Memory B cell (primary cell): ENCODE results near the gene FBXL20.

Experiments
- ATAC-seq: fragments of 150-1000 bp; cut with Tn5 transposase; 2 replicates; pipeline ENCODE4 v1.10.0; 2021; ENCODE audit warnings: low read depth, mild to moderate bottlenecking, moderate library complexity
- DNase-seq, 2 donors: peaks; one replicate each; pipeline ENCODE4 v3.0.0; 2022; ENCODE audit warnings: low spot score in 2 of 2
- H3K27ac Mint-ChIP-seq: one replicate; pipeline ENCODE4 v1.8.0; 2022; ENCODE audit warnings: mild to moderate bottlenecking, moderate library complexity, mixed read lengths
- H3K27me3 Mint-ChIP-seq: one replicate; pipeline ENCODE4 v1.8.0; 2022; ENCODE audit warnings: mixed read lengths
- H3K36me3 Mint-ChIP-seq: one replicate; pipeline ENCODE4 v1.8.0; 2022; ENCODE audit warnings: mild to moderate bottlenecking, mixed read lengths
- H3K4me1 Mint-ChIP-seq: one replicate; pipeline ENCODE4 v1.8.0; 2022; ENCODE audit warnings: mixed read lengths
- H3K4me3 Mint-ChIP-seq: one replicate; pipeline ENCODE4 v1.8.0; 2022; ENCODE audit warnings: mild to moderate bottlenecking, moderate library complexity, mixed read lengths
- H3K9me3 Mint-ChIP-seq: one replicate; pipeline ENCODE4 v1.8.0; 2022; ENCODE audit warnings: mixed read lengths

Gene FBXL20

DNA sequence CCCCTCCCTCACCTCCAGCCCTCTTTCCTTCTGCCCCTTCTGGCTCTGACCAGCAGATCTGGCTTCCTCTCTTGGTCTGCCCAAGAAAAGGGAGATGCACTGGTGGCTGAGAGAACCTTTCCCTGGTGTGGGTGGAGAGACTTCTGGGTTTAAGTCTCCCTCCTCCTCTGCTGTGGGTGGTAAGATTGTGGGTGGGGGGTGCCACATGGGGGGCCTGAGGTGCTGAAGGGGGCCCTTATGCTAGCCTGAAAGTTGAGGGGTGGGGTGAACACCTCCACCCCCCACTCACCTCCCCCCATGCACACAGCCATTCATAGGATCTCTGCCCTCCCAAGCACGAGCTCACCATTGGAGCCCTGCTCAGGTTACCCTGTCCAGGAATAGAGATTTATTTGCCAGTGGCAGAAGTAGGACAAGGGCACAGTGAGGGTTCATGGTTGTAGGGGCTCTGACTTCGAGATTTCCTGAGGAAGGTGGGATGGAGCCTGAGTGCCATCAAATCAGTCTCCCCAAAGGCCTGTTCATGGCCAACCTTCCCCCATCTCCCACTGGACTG, 174.0 kb downstream of the FBXL20 start:
- Mint-ChIP-seq H3K36me3 (no peaks in the 10 kb centered on the region), H3K27ac (no peak overlapping the region), H3K27me3 (peaks cover 40% of the 10 kb centered on the region), H3K9me3 (no peaks in the 10 kb centered on the region), H3K4me1 (peaks cover 23% of the 10 kb centered on the region), H3K4me3 (no peak overlapping the region)
- ATAC-seq (no peak), DNase-seq (no peak)

DNA sequence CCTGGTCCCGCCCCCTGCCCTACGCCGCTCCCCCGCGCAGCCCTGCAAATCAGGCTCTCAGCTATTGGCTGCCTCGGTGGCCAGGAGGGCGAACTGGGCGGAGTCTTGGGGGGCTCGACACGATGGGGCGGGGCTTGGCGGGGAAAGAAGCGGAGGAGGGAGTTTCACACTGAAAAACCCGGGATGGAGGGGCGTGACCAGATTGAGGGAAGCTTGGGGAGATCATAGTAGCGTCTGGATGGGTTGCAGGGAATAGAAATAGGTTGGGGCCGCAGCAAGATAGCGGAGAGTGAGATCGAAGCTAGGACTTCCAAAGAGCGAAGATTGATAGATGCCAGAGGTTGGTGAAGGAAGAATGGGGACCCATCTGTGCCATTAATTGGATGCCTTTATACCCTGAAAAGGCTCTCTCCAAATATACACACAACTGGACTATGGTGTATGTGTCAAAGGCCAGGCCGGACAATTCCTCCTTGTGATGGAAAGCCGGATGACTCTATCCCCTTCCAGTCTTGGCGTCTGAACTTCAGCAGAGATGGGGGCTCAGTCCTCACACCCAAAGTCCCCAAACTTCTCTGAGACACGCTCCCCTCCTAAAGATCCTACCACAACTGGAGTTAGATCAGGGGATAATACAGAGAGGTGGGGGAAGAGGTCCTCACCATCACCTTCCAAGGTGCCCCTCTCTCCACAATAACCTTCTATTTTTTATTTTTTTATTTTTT, 175.3 kb downstream of the FBXL20 start:
- Mint-ChIP-seq H3K4me3 (peak overlapping the region; percentile 74), H3K36me3 (no peaks in the 10 kb centered on the region), H3K9me3 (no peaks in the 10 kb centered on the region), H3K4me1 (peaks cover 14% of the 10 kb centered on the region), H3K27ac (no peak overlapping the region), H3K27me3 (peaks cover 30% of the 10 kb centered on the region)
- DNase-seq: no peak
- peak; percentile 23 for ATAC-seq

DNA sequence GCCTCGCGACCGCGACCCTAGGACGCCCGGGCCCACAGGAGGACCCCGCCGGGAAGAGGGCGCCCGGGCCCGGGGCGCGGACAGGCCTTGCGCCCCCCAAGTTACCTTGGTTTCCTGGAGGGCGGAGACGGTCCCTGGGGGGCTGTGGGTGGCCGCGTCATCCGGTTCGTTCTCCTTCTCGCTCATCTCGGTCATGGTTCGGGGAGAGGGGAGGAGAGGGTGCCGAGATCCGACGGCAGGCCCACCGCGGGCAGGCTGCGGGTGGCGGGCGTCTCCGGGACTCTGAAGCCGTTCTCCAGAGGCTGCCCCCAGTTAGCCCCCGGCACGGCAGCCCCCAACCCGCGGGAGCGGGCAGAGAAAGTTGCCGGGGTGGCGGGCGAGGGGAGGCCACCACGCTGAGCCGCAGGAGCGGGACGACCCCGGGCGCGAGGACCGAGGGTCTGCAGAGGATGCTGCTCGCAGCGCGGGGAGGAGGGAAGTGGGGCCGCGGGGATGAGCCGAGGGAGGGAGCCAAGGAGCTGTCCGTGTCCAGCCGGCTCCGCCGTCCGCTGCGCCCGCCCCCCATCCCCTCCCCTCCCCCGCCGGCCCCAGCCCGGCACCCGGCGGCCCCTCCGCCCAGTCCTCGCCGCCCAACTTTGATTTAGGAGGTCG, 176.0 kb downstream of the FBXL20 start, which contains the start of gene STAC2:
STAC2 (minus strand) TSS at position 638 of the 651 bp plus-strand sequence; CDS start at position 195, 443 bp downstream.
- Mint-ChIP-seq H3K4me1 (peaks cover 14% of the 10 kb centered on the region), H3K36me3 (no peaks in the 10 kb centered on the region), H3K27me3 (peaks cover 27% of the 10 kb centered on the region), H3K27ac (no peak within 1 kb of the TSS), H3K9me3 (no peaks in the 10 kb centered on the region), H3K4me3 (peak within 1 kb of the TSS; percentile 85)
- ATAC-seq: peak; percentile 80
- DNase-seq: peak in 1 of 2 donors; percentile 47

DNA sequence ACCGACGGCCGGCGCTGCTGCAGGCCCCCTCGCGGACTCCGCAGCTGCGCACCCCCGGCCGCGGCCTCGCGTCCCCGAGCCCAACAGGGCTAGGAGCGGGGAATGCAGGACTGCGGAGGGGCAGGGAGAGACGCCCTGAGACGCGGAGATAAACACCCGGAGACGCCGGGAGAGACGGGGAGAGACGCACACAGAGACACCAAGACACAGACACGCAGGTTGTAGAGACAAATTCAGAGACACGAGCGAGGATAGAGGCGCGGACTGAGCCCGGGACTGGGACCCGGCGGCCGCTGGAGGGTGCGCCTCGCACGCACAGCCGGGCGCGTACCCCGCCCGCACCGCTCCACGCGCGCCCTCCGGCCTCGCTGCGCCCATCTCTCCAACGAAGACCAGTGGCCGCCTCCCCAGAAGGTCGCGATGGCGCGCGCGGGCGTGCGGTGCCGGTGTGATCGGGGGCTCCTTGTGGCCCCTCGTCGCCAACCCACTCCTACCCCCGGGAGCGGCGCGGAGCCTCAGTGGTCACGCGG, 176.6 kb downstream of the FBXL20 start:
- H3K27ac Mint-ChIP-seq: no peak overlapping the region
- peaks cover 27% of the 10 kb centered on the region for H3K27me3 Mint-ChIP-seq
- H3K4me3 Mint-ChIP-seq: peak overlapping the region; percentile 85

DNA sequence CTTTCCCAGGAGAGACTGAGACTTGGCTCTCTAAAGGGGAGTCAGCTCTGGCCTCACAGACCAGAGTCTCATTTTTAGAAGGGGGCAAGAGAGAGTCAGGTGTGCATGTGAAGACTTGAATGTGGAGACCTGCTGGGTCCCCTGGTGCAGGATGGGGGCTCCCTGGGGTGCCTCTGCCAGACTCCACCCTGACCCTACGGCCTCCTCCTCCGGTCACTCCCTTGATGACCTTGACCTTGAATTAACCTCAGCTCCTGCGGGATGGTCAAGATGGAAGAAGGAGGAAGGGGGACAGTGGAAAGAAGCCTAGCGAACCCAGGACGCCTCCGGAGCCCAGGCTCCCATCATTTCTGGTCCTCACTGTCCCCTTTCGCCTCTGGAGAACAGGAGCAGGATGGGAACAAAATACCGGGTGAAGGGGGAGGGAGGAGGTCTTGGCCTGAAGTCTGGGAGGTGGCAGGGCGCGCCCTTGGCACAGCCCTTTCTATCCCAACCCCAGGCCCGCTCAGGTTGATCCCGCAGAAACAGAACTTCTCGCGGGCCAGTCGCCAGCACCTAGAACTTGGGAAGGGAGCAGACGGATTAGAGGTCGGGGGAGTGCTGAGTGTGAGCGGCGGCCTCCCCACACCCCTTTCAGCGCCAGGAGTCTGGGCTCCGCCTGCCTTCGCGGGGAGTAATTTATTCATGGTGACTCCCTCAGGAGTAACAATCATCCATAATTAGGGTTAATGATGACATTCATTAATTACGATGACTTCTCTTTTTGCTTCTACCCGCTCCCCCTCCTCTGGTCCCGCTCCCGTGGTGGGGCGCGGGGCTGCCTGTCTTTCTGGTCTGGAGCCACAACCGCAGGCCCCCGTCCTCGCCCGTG, 177.3 kb downstream of the FBXL20 start:
- H3K4me1 Mint-ChIP-seq: peaks cover 14% of the 10 kb centered on the region
- H3K27me3 Mint-ChIP-seq: peaks cover 25% of the 10 kb centered on the region
- H3K9me3 Mint-ChIP-seq: no peaks in the 10 kb centered on the region
- H3K36me3 Mint-ChIP-seq: no peaks in the 10 kb centered on the region
- H3K27ac Mint-ChIP-seq: peak overlapping the region; percentile 57
- DNase-seq (no peak), ATAC-seq (no peak)
- peak overlapping the region; percentile 85 for H3K4me3 Mint-ChIP-seq

More for the DNA sequence above, 176.6 kb downstream of the FBXL20 start:
- Mint-ChIP-seq H3K9me3 (no peaks in the 10 kb centered on the region), H3K36me3 (no peaks in the 10 kb centered on the region), H3K4me1 (peaks cover 14% of the 10 kb centered on the region)
- DNase-seq (no peak), ATAC-seq (peak; percentile 63)

DNA sequence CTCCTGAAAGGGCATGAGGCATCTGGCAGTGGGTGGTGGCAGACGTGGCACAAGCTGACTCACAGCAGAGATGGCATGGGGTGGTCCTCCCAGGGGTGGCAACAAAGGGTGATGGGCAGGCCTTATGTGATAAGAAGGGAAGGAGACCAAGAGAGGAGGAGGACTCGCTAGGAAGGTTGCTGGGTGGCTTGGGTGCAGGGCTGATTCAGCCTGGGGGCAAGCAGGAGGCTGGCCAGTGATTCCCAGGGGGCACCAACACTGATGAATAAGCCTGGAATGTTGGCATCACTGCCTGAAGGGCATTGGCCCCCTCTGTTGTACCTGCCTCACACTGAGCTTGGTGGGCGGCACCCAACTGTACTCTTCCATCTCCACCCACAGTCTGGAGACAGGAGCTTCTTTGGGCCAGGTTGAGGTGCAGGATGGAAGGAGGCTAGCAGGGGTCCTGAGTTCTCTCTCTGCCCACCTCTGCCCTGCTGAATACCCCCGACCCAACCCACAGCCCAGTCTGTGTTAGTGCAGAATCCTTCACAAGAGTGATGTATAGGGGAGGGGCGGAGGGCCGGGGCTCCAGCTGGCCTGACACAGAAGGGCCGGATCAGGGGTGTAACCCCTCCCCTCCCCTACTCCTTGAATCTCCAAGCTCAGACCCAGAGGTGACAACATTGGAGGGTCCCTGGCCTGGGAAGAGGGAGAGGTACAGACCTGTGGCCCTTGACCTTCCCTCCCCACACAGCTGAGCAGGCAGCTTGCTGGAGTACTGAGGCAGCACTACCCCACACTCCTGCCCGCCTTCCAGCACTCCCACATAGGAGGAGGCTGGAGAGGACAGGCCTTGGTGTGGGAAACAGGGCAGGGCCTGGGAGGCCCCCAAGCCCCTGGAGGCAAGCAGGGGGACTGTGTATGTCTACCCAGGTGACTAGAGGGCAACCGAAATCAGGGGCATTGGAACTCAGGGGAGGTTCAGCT, 178.3 kb downstream of the FBXL20 start:
- H3K9me3 Mint-ChIP-seq: no peaks in the 10 kb centered on the region
- no peak for DNase-seq
- H3K4me1 Mint-ChIP-seq: peaks cover 14% of the 10 kb centered on the region
- H3K4me3 Mint-ChIP-seq: no peak overlapping the region
- H3K27me3 Mint-ChIP-seq: peaks cover 24% of the 10 kb centered on the region
- ATAC-seq: no peak
- no peaks in the 10 kb centered on the region for H3K36me3 Mint-ChIP-seq
- H3K27ac Mint-ChIP-seq: no peak overlapping the region

DNA sequence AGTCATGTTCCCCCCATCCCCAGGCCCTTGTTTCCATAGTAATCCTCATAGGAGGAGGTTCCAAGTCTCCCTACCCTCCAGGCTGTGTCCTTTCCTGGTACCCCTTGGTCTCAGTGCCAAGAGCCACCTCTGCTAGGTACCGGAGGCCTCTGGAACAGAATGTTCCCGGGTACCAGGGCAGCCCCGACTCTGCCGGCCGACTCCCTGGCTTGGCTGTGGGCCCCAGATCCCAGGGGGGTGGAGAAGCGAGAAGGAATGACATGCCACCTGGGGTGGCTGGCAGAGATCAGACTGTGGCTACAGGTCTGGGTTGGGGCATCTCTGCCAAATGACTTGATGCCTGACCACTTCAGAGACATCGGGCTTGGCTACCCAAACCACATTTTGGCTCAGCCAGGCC, 179.3 kb downstream of the FBXL20 start:
- DNase-seq: no peak
- no peak overlapping the region for H3K4me3 Mint-ChIP-seq
- no peaks in the 10 kb centered on the region for H3K36me3 Mint-ChIP-seq
- H3K27me3 Mint-ChIP-seq: peaks cover 17% of the 10 kb centered on the region
- no peak for ATAC-seq
- no peak overlapping the region for H3K27ac Mint-ChIP-seq
- peaks cover 14% of the 10 kb centered on the region for H3K4me1 Mint-ChIP-seq
- no peaks in the 10 kb centered on the region for H3K9me3 Mint-ChIP-seq

DNA sequence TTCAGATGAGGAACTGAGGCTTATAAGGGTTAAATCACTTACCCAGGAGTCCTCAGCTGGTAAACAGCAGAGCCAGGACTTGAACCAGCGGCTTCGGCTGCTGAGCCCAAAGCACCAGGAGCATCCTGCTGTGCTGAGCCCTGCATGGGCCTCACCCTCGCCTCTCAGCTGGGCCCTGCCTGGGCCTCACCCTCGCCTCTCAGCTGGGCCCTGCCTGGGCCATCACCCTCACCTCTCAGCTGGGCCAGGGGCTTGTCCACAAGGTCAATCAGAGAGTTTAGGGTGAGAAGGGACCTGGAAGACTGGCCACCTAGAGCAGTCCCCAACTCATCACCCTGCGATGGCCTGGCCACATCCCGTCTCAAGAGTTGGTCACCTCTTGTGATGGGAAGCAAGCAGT, 179.9 kb downstream of the FBXL20 start:
- no peaks in the 10 kb centered on the region for H3K36me3 Mint-ChIP-seq
- DNase-seq (no peak), ATAC-seq (no peak)
- H3K27ac Mint-ChIP-seq: no peak overlapping the region
- no peak overlapping the region for H3K4me3 Mint-ChIP-seq
- peaks cover 14% of the 10 kb centered on the region for H3K4me1 Mint-ChIP-seq
- H3K9me3 Mint-ChIP-seq: no peaks in the 10 kb centered on the region
- peaks cover 18% of the 10 kb centered on the region for H3K27me3 Mint-ChIP-seq

DNA sequence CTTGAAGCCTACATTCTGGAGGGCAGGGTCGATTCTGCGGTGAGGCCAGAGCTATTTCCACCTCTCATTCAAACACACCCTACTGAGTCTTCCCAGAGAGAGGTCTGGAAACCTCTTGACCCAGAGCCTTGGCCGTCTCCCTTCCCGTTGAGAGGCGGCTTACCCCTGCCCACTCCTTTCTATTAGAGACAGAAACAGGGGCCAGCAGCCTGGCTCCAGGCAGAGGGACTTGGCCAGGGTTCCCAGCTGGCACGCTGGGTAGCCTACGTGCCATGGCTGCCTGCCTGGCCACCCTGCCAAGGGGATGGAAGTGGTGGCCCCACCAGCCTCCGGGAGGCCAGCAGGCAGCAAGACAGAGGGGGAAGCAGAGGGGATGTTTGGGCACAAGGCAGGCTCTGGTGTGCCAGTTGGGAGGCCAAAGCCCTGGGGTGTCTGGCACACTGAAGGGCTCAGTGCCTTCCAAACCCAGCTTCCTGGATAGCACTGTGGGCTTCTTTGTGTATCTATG, 181.7 kb downstream of the FBXL20 start:
- ATAC-seq: no peak
- Mint-ChIP-seq H3K9me3 (no peaks in the 10 kb centered on the region), H3K4me3 (no peak overlapping the region), H3K27me3 (peaks cover 23% of the 10 kb centered on the region), H3K36me3 (no peaks in the 10 kb centered on the region), H3K27ac (no peak overlapping the region), H3K4me1 (peaks cover 6% of the 10 kb centered on the region)
- no peak for DNase-seq

DNA sequence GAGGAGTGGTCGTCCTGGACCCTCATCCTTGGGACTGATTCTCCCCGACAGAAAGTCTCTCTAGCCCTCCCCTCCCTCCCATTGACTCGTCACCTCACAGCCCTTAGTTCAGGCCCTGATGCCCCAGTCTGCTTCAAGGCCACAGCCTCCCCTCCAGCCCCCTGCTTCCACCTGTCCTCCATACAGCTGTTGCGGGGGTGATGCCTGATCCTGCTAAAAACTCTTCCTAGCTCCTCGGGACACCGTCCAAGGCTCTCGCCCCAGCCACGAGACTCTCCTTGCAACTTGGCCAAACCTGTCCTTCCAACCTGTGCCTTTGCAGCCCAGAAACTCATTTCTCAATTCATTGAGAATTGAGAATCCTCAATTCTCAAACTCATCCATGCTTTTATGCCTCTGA, 182.5 kb downstream of the FBXL20 start:
- Mint-ChIP-seq H3K4me3 (no peak overlapping the region), H3K36me3 (no peaks in the 10 kb centered on the region), H3K27ac (no peak overlapping the region), H3K4me1 (peaks cover 3% of the 10 kb centered on the region), H3K27me3 (peaks cover 23% of the 10 kb centered on the region), H3K9me3 (no peaks in the 10 kb centered on the region)
- DNase-seq (no peak), ATAC-seq (no peak)

DNA sequence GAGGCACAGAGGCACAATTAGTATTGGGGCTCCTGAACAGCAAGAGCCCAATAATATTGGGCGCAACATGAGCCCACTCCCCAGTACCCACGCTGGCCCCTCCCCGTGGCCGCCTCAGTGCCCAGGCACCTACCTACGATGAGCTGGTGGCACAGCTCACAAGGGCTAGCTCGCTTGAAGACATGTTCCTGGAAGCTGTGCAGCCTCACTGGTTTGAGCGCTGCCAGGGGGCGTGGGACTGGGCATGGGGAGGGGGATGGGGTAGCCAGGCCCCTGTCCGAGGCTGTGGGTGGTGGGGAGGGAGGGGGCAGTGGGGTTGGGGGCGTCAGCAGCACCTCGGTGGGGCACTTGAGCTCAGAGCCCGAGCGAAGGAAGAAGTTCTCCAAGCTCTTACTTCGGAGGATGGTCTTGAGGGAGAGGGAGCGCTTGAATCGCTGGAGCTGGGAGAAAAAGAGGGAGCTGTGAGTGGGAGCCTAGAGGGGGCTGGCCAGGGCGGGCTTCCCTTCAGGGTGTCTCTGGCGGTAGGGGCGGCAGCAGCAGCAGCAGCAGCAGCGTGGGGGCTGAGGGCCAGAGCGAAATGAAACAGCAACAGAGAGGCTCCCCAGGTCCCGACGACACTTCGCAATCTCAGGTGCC, 183.6 kb downstream of the FBXL20 start:
- peaks cover 2% of the 10 kb centered on the region for H3K4me1 Mint-ChIP-seq
- H3K9me3 Mint-ChIP-seq: no peaks in the 10 kb centered on the region
- H3K4me3 Mint-ChIP-seq: no peak overlapping the region
- H3K36me3 Mint-ChIP-seq: no peaks in the 10 kb centered on the region
- H3K27me3 Mint-ChIP-seq: peaks cover 26% of the 10 kb centered on the region
- H3K27ac Mint-ChIP-seq: no peak overlapping the region
- ATAC-seq (no peak), DNase-seq (no peak)

DNA sequence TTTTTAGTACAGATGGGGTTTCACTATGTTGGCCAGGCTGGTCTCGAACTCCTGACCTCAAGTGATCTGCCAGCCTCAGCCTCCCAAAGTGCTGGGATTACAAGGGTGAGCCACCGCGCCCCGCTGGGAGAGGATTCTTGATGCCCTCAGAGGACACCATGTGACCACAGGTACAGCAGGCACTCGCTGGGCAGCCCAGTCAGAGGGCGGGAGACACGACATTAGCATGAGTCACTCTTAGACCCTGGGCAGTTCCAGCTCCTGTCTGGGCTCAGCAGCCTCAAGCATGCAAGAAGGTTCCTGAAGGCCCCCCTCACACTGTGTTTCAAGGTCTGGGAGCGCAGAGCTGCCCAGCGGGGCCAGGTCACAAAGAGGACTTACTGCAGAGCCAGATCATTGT, 187.6 kb downstream of the FBXL20 start:
- H3K36me3 Mint-ChIP-seq: no peaks in the 10 kb centered on the region
- DNase-seq (no peak), ATAC-seq (no peak)
- H3K27me3 Mint-ChIP-seq: peaks cover 22% of the 10 kb centered on the region
- no peaks in the 10 kb centered on the region for H3K9me3 Mint-ChIP-seq
- H3K4me1 Mint-ChIP-seq: peaks cover 18% of the 10 kb centered on the region
- H3K27ac Mint-ChIP-seq: no peak overlapping the region
- H3K4me3 Mint-ChIP-seq: no peak overlapping the region
